OCI-LY1 (cell line): ENCODE measurements around the gene ITGA2.

Experiments
- H2AFZ ChIP-seq: fragments of 200-600 bp; sonication (generic), shearing (Covaris generic); 2 replicates; pipeline ENCODE4 v1.6.0; 2014; ENCODE audit warnings: antibody characterized with exemption, mild to moderate bottlenecking, low read length
- H3F3A ChIP-seq: fragments of 200-600 bp; sonication (generic), shearing (Covaris generic); 2 replicates; pipeline ENCODE4 v1.6.0; 2014; ENCODE audit warnings: mild to moderate bottlenecking, antibody characterized with exemption, low read length, moderate library complexity; ENCODE audit not compliant: insufficient read depth
- H3K27ac ChIP-seq: fragments of 200-600 bp; sonication (generic); 2 replicates; pipeline ENCODE4 v1.5.1; 2014; ENCODE audit warnings: low read length, mixed run types, mild to moderate bottlenecking, low read depth; ENCODE audit not compliant: poor library complexity, severe bottlenecking
- H3K27me3 ChIP-seq: fragments of 200-600 bp; sonication (generic); 2 replicates; pipeline ENCODE4 v1.6.0; 2014; ENCODE audit warnings: antibody characterized with exemption, mild to moderate bottlenecking, low read length, moderate library complexity; ENCODE audit not compliant: insufficient read depth
- H3K36me3 ChIP-seq: fragments of 200-600 bp; sonication (generic); 2 replicates; pipeline ENCODE4 v1.6.1; 2014; ENCODE audit warnings: mild to moderate bottlenecking, antibody characterized with exemption, low read length, moderate library complexity, mixed read lengths; ENCODE audit not compliant: insufficient read depth
- H3K4me1 ChIP-seq: fragments of 200-600 bp; sonication (generic); 2 replicates; pipeline ENCODE4 v1.5.1; 2014; ENCODE audit warnings: mild to moderate bottlenecking, low read length, moderate library complexity; ENCODE audit not compliant: insufficient read depth, severe bottlenecking
- H3K4me2 ChIP-seq: fragments of 200-600 bp; sonication (generic), shearing (Covaris generic); 2 replicates; pipeline ENCODE4 v1.6.1; 2014; ENCODE audit warnings: low read length
- H3K4me3 ChIP-seq: fragments of 200-600 bp; sonication (generic); 2 replicates; pipeline ENCODE4 v1.5.1; 2014; ENCODE audit warnings: low read length, low read depth, mild to moderate bottlenecking, mixed read lengths; ENCODE audit not compliant: poor library complexity, severe bottlenecking
- H3K79me2 ChIP-seq: fragments of 200-600 bp; shearing (Covaris generic); 2 replicates; pipeline ENCODE4 v1.6.1; 2016; ENCODE audit warnings: mixed run types, low read length, mixed read lengths; ENCODE audit not compliant: insufficient read depth
- H3K9ac ChIP-seq: fragments of 200-600 bp; sonication (generic), shearing (Covaris generic); 2 replicates; pipeline ENCODE4 v1.6.1; 2014; ENCODE audit warnings: mild to moderate bottlenecking, low read length, mixed read lengths
- H3K9me2 ChIP-seq: fragments of 200-600 bp; sonication (generic), shearing (Covaris generic); 2 replicates; pipeline ENCODE4 v1.6.1; 2014; ENCODE audit warnings: low read depth, mild to moderate bottlenecking, low read length, mixed read lengths
- H3K9me3 ChIP-seq: fragments of 200-600 bp; shearing (Covaris generic); 2 replicates; pipeline ENCODE4 v1.6.1; 2014; ENCODE audit warnings: low read length, mixed read lengths
- H4K20me1 ChIP-seq: fragments of 200-600 bp; sonication (generic), shearing (Covaris generic); 2 replicates; pipeline ENCODE4 v1.6.0; 2016; ENCODE audit warnings: mild to moderate bottlenecking, low read length; ENCODE audit not compliant: insufficient read depth
- EZH2 ChIP-seq: fragments of 200-600 bp; sonication (generic), shearing (Covaris generic); IDR thresholded peaks from 2 replicates; pipeline ENCODE4 v1.8.0; 2017; ENCODE audit warnings: borderline replicate concordance, mixed run types, mild to moderate bottlenecking, antibody characterized with exemption, low read length, moderate library complexity, mixed read lengths
- TF ChIP-seq, protein P1 (sequence below): fragments of 200-600 bp; sonication (generic), shearing (Covaris generic); IDR thresholded peaks from 2 replicates; pipeline ENCODE4 v1.5.1; 2017; ENCODE audit warnings: mild to moderate bottlenecking, antibody characterized with exemption, low read length, moderate library complexity, mixed read lengths

Gene ITGA2

DNA sequence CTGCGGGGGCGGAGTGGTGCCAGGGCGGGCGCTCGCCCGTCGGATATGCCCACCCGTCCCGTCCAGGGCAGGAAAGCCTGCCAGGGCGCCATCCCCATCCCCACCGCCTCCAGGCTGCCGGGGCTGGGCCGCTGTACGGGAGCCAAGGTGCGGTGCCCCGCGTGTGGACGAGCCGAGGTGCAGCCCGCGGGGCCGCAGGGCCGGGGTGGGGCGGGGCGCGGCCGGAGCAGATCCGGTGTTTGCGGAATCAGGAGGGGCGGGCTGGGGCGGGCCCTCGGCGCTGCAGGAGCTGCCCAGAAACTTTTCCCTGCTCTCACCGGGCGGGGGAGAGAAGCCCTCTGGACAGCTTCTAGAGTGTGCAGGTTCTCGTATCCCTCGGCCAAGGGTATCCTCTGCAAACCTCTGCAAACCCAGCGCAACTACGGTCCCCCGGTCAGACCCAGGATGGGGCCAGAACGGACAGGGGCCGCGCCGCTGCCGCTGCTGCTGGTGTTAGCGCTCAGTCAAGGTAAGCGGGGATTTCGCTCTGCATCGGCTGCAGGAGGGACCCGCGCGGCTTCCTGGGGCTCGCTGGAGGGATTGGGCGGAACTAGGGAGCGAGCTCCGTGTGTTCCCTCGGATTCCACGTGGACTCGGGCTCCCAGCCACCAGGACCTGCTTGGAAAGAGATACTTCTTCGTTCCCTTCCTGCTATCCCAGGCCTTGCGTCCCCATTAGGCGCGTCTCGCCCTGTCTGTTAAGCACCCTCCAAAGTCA is at the start of gene ITGA2:
TSS of gene ITGA2 (plus strand) at position 328 of the 756 bp plus-strand sequence. CDS start at position 445, 117 bp downstream.
- no peaks in the 10 kb centered on the region for H3F3A ChIP-seq
- peak within 1 kb of the TSS; percentile 25; the same call in 1 of the 2 replicates for H3K9ac ChIP-seq
- no peaks in the 10 kb centered on the region for H3K79me2 ChIP-seq
- no peak within 1 kb of the TSS for H2AFZ ChIP-seq
- peaks cover 10% of the 10 kb centered on the region for H3K4me1 ChIP-seq
- H3K27me3 ChIP-seq = no peaks in the 10 kb centered on the region
- peak within 1 kb of the TSS; percentile 55 for H3K4me3 ChIP-seq
- peak within 1 kb of the TSS; percentile 70 for H3K4me2 ChIP-seq
- TF ChIP-seq, protein P1, sequence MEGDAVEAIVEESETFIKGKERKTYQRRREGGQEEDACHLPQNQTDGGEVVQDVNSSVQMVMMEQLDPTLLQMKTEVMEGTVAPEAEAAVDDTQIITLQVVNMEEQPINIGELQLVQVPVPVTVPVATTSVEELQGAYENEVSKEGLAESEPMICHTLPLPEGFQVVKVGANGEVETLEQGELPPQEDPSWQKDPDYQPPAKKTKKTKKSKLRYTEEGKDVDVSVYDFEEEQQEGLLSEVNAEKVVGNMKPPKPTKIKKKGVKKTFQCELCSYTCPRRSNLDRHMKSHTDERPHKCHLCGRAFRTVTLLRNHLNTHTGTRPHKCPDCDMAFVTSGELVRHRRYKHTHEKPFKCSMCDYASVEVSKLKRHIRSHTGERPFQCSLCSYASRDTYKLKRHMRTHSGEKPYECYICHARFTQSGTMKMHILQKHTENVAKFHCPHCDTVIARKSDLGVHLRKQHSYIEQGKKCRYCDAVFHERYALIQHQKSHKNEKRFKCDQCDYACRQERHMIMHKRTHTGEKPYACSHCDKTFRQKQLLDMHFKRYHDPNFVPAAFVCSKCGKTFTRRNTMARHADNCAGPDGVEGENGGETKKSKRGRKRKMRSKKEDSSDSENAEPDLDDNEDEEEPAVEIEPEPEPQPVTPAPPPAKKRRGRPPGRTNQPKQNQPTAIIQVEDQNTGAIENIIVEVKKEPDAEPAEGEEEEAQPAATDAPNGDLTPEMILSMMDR = no peak
- no peak for TF ChIP-seq EZH2
- no peaks in the 10 kb centered on the region for H3K36me3 ChIP-seq
- H3K9me3 ChIP-seq = no peaks in the 10 kb centered on the region
- H3K27ac ChIP-seq = no peak within 1 kb of the TSS
- H3K9me2 ChIP-seq = no peaks in the 10 kb centered on the region
- H4K20me1 ChIP-seq = no peaks in the 10 kb centered on the region

DNA sequence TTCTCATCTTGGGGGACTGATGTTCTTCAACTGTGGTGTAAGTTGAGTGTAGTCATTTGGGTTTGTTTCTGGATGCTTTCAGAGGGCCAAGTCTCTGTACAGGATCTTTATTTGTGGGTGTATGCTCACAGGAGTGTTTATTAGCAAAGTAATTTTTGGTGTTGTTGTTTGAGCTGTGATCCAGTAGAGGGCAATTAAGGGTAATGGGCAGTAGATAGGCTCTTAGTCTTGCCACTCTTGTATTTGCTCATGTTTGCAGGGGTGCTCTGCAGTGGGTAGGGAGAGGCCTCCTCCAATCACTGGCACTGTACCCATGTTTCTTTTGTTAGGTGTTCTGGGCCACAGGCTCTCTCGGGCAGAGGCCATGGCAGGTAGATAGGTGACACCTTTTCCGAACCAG is 45.9 kb upstream of the ITGA2 start:
- Histone ChIP-seq H3K9me3 (no peaks in the 10 kb centered on the region), H3F3A (no peaks in the 10 kb centered on the region), H3K36me3 (no peaks in the 10 kb centered on the region), H2AFZ (no peak overlapping the region), H4K20me1 (no peaks in the 10 kb centered on the region), H3K4me2 (no peak overlapping the region), H3K4me3 (no peak overlapping the region), H3K4me1 (no peaks in the 10 kb centered on the region), H3K27ac (no peak overlapping the region), H3K9ac (no peak overlapping the region), H3K9me2 (no peaks in the 10 kb centered on the region), H3K27me3 (no peaks in the 10 kb centered on the region), H3K79me2 (no peaks in the 10 kb centered on the region)
- no peak for TF ChIP-seq EZH2
- TF ChIP-seq, protein P1 = peak; percentile 34; the same call in 1 of the 2 replicates

DNA sequence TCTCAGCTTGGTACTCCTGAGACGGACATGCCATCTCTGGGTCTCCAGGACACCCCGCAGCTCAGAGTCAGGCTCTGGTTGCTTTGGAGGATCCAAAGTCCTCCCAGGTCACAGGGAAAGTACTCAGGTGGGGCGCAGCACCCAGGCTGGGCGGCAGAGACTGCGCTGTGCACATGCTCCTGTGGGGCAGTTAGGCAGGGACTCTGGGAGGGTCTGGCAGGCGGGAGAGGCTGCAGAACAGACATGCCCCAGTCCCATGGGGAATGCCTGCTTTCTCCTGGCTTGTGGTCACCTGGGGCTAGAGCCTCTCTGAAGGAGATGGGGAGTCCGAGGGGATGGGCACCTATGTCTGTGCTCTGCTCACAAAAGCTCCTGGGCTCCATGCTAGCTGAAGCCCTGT is 45.3 kb upstream of the ITGA2 start:
- Histone ChIP-seq H3K9ac (no peak overlapping the region), H3K4me1 (no peaks in the 10 kb centered on the region), H3K9me2 (no peaks in the 10 kb centered on the region), H3K79me2 (no peaks in the 10 kb centered on the region), H3K27me3 (no peaks in the 10 kb centered on the region), H3F3A (no peaks in the 10 kb centered on the region), H3K9me3 (no peaks in the 10 kb centered on the region), H3K4me3 (no peak overlapping the region), H3K36me3 (no peaks in the 10 kb centered on the region), H3K4me2 (no peak overlapping the region), H4K20me1 (no peaks in the 10 kb centered on the region), H2AFZ (no peak overlapping the region), H3K27ac (no peak overlapping the region)
- TF ChIP-seq EZH2 = no peak
- TF ChIP-seq, protein P1 = no peak
